ENCODE measurements around the gene RXFP4. TPM values are rescaled to one million over a fixed set of nuclear protein-coding genes. Genes with fewer than 3 reads are reported as not detected.

The RXFP4 gene
- total RNA-seq, 1 experiment from 2014 or later: not detected

DNA sequence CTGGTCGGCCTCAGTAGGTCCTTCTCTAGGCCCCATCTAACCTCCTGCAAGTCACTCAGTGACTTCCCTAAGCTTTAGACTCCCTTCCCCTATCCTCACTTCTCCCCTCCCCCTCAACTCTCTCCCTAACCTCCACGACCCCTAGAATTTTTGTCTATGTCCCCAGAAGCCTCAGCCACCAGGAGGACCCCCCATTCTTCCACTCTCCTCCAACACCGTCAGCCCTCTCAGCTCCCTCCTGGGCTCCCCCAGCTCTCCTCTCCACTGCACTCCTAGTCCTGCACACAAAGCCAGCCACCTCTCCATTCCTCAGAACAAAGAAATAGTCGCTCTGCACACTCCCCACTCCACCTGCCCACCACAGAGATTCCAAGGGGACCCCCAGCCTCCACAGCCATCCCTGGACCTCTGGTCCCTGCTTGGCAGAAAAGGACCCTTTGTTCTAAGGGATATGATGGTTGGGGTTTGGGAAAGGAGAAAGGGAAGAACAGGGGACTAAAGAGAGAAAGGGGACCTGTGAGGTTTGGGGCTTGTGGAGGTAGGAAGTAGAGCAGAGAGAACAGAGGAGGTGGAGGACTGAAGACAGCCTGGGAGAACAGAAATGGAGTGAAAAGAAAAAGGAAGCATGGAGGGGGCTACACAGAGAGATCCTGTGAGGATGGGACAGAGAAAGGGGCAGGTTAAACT lies 34.1 kb downstream of the RXFP4 start:
- CTCF ChIA-PET: interaction anchor here (0.5 to 1.5 kb wide), 2 partner anchors 13 to 39 kb away, joined by 5 to 7 read pairs; no protein-coding TSS in a partner anchor
- Mint-ChIP-seq H3K36me3 (ENCODE audit: insufficient read depth, unreplicated experiment) (peaks cover 84% of the 10 kb centered on the region), H3K27ac (ENCODE audit: unreplicated experiment) (peak overlapping the region; percentile 73), H3K4me1 (ENCODE audit: low read depth, unreplicated experiment) (peaks cover 78% of the 10 kb centered on the region), H3K27me3 (ENCODE audit: unreplicated experiment) (no peaks in the 10 kb centered on the region), H3K9me3 (ENCODE audit: low read depth, unreplicated experiment) (no peaks in the 10 kb centered on the region), H3K4me3 (ENCODE audit: low read depth, unreplicated experiment) (peak overlapping the region; percentile 78)
- TF ChIP-seq CTCF (IDR thresholded peaks at IDR 0.05; ENCODE audit: unreplicated experiment): no peak
- intact Hi-C loops (cut with micrococcal nuclease; ENCODE audit: unreplicated experiment): no loop called here
- no TSS peak for BruUV-seq (replicated peaks)
- DNase-seq: no peak

DNA sequence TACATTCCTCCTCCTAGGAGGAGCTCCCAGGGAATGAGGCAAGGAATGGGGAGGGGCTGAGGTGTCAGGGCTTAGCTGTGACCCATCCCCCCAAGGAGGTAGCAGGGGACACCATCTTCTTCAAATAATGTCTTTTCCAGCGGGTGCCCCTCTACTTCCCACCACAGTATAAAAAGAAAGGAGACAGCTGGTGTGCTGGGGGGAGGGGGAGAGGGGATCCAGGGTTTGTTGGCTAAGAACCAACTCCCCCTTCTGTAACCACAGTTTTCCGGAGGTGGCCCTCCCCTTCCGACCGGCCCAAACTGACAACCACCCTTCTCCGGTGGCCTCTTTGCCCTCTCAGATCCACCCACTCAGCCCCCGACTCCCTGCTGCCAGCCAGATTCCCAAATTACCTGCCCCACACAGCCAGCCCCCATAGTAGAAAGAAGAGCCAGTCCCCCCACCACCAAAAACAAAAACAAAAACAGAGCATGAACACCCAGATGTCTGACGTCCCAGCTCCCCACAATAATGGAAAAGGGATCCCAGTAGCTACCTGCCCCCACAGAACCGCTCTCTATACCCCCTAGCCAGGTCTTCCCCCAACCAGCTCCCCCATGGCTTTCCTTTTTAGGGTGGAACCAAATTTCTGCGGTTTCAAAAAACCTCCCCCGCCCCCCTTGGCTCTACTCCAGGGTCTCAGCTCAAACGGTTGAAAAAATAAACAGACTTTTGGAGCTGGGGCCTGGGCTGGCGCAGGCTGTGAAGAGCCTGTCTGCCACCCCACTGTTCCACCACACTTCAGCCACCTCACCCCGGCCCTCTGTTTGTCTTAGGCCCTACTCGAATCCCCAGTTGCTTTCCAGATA lies 34.8 kb downstream of the RXFP4 start:
- Mint-ChIP-seq H3K27ac (ENCODE audit: unreplicated experiment) (peak overlapping the region; percentile 73), H3K9me3 (ENCODE audit: low read depth, unreplicated experiment) (no peaks in the 10 kb centered on the region), H3K4me3 (ENCODE audit: low read depth, unreplicated experiment) (peak overlapping the region; percentile 78), H3K4me1 (ENCODE audit: low read depth, unreplicated experiment) (peaks cover 78% of the 10 kb centered on the region), H3K36me3 (ENCODE audit: insufficient read depth, unreplicated experiment) (peaks cover 84% of the 10 kb centered on the region), H3K27me3 (ENCODE audit: unreplicated experiment) (no peaks in the 10 kb centered on the region)
- intact Hi-C loops (cut with micrococcal nuclease; ENCODE audit: unreplicated experiment): no loop called here
- DNase-seq: peak; percentile 37
- BruUV-seq (replicated peaks): no TSS peak
- no peak for TF ChIP-seq CTCF (IDR thresholded peaks at IDR 0.05; ENCODE audit: unreplicated experiment)
- CTCF ChIA-PET: interaction anchor here (0.8 to 2.5 kb wide), 8 partner anchors 13 to 90 kb away, joined by 4 to 10 read pairs (median 6); no protein-coding TSS in a partner anchor

- Mint-ChIP-seq H3K27ac (ENCODE audit: unreplicated experiment) (peak overlapping the region; percentile 73), H3K4me1 (ENCODE audit: low read depth, unreplicated experiment) (peaks cover 81% of the 10 kb centered on the region), H3K9me3 (ENCODE audit: low read depth, unreplicated experiment) (no peaks in the 10 kb centered on the region), H3K36me3 (ENCODE audit: insufficient read depth, unreplicated experiment) (peaks cover 83% of the 10 kb centered on the region), H3K4me3 (ENCODE audit: low read depth, unreplicated experiment) (peak overlapping the region; percentile 78), H3K27me3 (ENCODE audit: unreplicated experiment) (no peaks in the 10 kb centered on the region)
- intact Hi-C loops (cut with micrococcal nuclease; ENCODE audit: unreplicated experiment): no loop called here
- TF ChIP-seq CTCF (IDR thresholded peaks at IDR 0.05; ENCODE audit: unreplicated experiment): no peak
- CTCF ChIA-PET: interaction anchor here (0.6 to 2.5 kb wide), 11 partner anchors 12 to 975 kb away, joined by 3 to 11 read pairs (median 6); partner anchors contain the start of genes SYT11 and ZBTB7B
- BruUV-seq (replicated peaks): TSS peak; percentile 52
- no peak for DNase-seq
Measured at GRCh38 chr1:155976913-155977689, 35.7 kb downstream of the RXFP4 start.
